Measurements from ENCODE around the gene SMOC2.

- TF ChIP-seq POLR2A (IDR thresholded peaks at IDR 0.05) (no peak), CTCF (IDR thresholded peaks at IDR 0.05) (no peak)
These were observed 263.0 kb downstream of the SMOC2 start for GRCh38 chr6:168703990-168704389.
